Gastrocnemius medialis (tissue), 4 donors: Measurements from ENCODE around the gene TAS1R2.

ENCODE experiments used
- CTCF ChIP-seq, 5 experiments: fragments of 450-650 bp in 3 of 5; fragments of 200-600 bp in 2 of 5; sonication (generic) in 2 of 5; IDR thresholded peaks in 4 of 5; conservative IDR thresholded peaks in 1 of 5; 1 replicate in 4 of 5; 2 replicates in 1 of 5; pipeline ENCODE4 v1.5.1; 2016 to 2019; ENCODE audit warnings: antibody characterized with exemption in 5 of 5, mild to moderate bottlenecking in 3 of 5, moderate library complexity in 3 of 5
- POLR2A ChIP-seq, 2 donors: fragments of 450-650 bp; IDR thresholded peaks; one replicate each; pipeline ENCODE4 v1.6.1; 2017; ENCODE audit warnings: antibody characterized with exemption in 2 of 2, mild to moderate bottlenecking in 2 of 2, moderate library complexity in 2 of 2

GRCh38 chr1:18890706-18891425 lies 31.4 kb upstream of the TAS1R2 start:
- TF ChIP-seq POLR2A (IDR thresholded peaks at IDR 0.05) (no peak), CTCF (IDR thresholded peaks at IDR 0.05 in 4 of 5, conservative IDR thresholded peaks at IDR 0.05 in 1 of 5) (no peak)
